H1 (cell line): ENCODE data around the gene ATXN7L3. TPM values are rescaled to one million over a fixed set of nuclear protein-coding genes. Genes with fewer than 3 reads are reported as not detected.

Experiments
- BRCA1 ChIP-seq: IDR thresholded peaks from 2 replicates; pipeline ENCODE4 v1.6.1; 2012; ENCODE audit warnings: low read depth, low read length, improper control_type of control experiment
- CBX5 ChIP-seq: fragments of 300-800, 300-1000 bp; sonication (generic); IDR thresholded peaks from 2 replicates; pipeline ENCODE4 v1.7.1; 2016; ENCODE audit warnings: antibody characterized with exemption, low read length, low read depth
- CREB1 ChIP-seq: IDR thresholded peaks from 2 replicates; pipeline ENCODE4 v1.6.1; 2012; ENCODE audit warnings: inconsistent platforms
- GABPA ChIP-seq: IDR thresholded peaks from 2 replicates; pipeline ENCODE4 v1.6.1; 2011; ENCODE audit warnings: mild to moderate bottlenecking, low read length, moderate library complexity, borderline replicate concordance; ENCODE audit not compliant: insufficient read depth
- HDAC2 ChIP-seq, 2 experiments: fragments of 300-600 bp in 1 of 2; sonication (generic) in 1 of 2; IDR thresholded peaks; 2 replicates each; pipeline ENCODE4 v1.6.1; 2011 to 2012; ENCODE audit warnings: low read depth in 2 of 2, low read length in 2 of 2, mild to moderate bottlenecking in 2 of 2, moderate library complexity in 2 of 2, borderline replicate concordance in 1 of 2, inconsistent platforms in 1 of 2
- KDM1A ChIP-seq: fragments of 200-600, 300-600 bp; sonication (generic); IDR thresholded peaks from 2 replicates; pipeline ENCODE4 v1.7.1; 2016; ENCODE audit warnings: mild to moderate bottlenecking, low read length, borderline replicate concordance
- KDM5A ChIP-seq: fragments of 200-600 bp; IDR thresholded peaks from 2 replicates; pipeline ENCODE4 v1.7.1; 2012; ENCODE audit warnings: mild to moderate bottlenecking, low read length, inconsistent platforms, mixed read lengths
- MAFK ChIP-seq: IDR thresholded peaks from 2 replicates; pipeline ENCODE4 v1.6.1; 2012; ENCODE audit warnings: low read depth, mild to moderate bottlenecking, improper control_type of control experiment, low read length
- RXRA ChIP-seq: IDR thresholded peaks from 2 replicates; pipeline ENCODE4 v1.6.1; 2011; ENCODE audit warnings: low read depth, mild to moderate bottlenecking, low read length, moderate library complexity; ENCODE audit not compliant: insufficient read depth
- SAP30 ChIP-seq: fragments of 300-600 bp; sonication (generic); IDR thresholded peaks from 2 replicates; pipeline ENCODE4 v1.7.1; 2012; ENCODE audit warnings: low read length, moderate library complexity, mild to moderate bottlenecking, inconsistent platforms; ENCODE audit not compliant: insufficient read depth, insufficient replicate concordance
- polyA plus RNA-seq, 7 experiments: library from polyadenylated mRNA; depleted of rRNA in 3 of 7; stranded (reverse) in 5 of 7; unstranded in 2 of 7; fragments of >200 nt in 5 of 7; fragments of 200-250 nt in 2 of 7; gene quantifications; 1 replicate in 5 of 7; 2 replicates in 1 of 7; 4 replicates in 1 of 7; pipeline versions ENCODE4 v1.2.1 to v1.2.3, GENCODE V29; 2011 to 2013; ENCODE audit warnings: missing spikeins in 2 of 7, mixed read lengths in 2 of 7
- total RNA-seq: library from RNA; stranded (reverse); fragmentation: NEBNext Ultra II Directional; extraction: Animal tissue kit (Norgen Biotek cat#: 25700); gene quantifications from 2 replicates; pipeline ENCODE4 v1.2.1, GENCODE V29; 2021
- TF ChIP-seq, protein P1 (sequence below): fragments of 300-600 bp; sonication (generic); IDR thresholded peaks from 2 replicates; pipeline ENCODE4 v1.7.1; 2012; ENCODE audit warnings: low read length, moderate library complexity, mild to moderate bottlenecking, inconsistent platforms; ENCODE audit not compliant: insufficient replicate concordance

The ATXN7L3 gene
- total and polyA plus RNA-seq, 2 of the 8 experiments (the other 6 are each of a cell fraction or from before 2014, with no cell fraction given): 53.7 to 103 TPM

DNA sequence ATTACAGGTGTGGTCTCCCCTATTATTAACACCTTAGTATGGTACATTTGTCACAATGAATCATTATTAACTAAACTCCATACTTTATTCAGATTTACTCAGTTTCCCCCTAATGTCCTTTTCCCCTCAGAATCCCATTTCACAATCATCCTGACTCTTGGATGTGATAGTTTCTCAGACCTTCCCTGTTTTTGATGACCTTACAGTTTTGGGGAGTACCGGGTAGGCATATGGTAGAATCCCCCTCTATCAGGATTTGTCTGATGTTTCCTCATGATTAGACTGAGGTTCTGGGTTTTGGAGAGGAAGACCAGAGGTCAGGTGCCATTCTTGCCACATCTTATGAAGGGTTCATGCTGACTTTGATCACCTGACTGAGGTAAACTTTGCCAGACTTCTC lies 35.2 kb downstream of the ATXN7L3 start (continued):
- TF ChIP-seq, protein P1, sequence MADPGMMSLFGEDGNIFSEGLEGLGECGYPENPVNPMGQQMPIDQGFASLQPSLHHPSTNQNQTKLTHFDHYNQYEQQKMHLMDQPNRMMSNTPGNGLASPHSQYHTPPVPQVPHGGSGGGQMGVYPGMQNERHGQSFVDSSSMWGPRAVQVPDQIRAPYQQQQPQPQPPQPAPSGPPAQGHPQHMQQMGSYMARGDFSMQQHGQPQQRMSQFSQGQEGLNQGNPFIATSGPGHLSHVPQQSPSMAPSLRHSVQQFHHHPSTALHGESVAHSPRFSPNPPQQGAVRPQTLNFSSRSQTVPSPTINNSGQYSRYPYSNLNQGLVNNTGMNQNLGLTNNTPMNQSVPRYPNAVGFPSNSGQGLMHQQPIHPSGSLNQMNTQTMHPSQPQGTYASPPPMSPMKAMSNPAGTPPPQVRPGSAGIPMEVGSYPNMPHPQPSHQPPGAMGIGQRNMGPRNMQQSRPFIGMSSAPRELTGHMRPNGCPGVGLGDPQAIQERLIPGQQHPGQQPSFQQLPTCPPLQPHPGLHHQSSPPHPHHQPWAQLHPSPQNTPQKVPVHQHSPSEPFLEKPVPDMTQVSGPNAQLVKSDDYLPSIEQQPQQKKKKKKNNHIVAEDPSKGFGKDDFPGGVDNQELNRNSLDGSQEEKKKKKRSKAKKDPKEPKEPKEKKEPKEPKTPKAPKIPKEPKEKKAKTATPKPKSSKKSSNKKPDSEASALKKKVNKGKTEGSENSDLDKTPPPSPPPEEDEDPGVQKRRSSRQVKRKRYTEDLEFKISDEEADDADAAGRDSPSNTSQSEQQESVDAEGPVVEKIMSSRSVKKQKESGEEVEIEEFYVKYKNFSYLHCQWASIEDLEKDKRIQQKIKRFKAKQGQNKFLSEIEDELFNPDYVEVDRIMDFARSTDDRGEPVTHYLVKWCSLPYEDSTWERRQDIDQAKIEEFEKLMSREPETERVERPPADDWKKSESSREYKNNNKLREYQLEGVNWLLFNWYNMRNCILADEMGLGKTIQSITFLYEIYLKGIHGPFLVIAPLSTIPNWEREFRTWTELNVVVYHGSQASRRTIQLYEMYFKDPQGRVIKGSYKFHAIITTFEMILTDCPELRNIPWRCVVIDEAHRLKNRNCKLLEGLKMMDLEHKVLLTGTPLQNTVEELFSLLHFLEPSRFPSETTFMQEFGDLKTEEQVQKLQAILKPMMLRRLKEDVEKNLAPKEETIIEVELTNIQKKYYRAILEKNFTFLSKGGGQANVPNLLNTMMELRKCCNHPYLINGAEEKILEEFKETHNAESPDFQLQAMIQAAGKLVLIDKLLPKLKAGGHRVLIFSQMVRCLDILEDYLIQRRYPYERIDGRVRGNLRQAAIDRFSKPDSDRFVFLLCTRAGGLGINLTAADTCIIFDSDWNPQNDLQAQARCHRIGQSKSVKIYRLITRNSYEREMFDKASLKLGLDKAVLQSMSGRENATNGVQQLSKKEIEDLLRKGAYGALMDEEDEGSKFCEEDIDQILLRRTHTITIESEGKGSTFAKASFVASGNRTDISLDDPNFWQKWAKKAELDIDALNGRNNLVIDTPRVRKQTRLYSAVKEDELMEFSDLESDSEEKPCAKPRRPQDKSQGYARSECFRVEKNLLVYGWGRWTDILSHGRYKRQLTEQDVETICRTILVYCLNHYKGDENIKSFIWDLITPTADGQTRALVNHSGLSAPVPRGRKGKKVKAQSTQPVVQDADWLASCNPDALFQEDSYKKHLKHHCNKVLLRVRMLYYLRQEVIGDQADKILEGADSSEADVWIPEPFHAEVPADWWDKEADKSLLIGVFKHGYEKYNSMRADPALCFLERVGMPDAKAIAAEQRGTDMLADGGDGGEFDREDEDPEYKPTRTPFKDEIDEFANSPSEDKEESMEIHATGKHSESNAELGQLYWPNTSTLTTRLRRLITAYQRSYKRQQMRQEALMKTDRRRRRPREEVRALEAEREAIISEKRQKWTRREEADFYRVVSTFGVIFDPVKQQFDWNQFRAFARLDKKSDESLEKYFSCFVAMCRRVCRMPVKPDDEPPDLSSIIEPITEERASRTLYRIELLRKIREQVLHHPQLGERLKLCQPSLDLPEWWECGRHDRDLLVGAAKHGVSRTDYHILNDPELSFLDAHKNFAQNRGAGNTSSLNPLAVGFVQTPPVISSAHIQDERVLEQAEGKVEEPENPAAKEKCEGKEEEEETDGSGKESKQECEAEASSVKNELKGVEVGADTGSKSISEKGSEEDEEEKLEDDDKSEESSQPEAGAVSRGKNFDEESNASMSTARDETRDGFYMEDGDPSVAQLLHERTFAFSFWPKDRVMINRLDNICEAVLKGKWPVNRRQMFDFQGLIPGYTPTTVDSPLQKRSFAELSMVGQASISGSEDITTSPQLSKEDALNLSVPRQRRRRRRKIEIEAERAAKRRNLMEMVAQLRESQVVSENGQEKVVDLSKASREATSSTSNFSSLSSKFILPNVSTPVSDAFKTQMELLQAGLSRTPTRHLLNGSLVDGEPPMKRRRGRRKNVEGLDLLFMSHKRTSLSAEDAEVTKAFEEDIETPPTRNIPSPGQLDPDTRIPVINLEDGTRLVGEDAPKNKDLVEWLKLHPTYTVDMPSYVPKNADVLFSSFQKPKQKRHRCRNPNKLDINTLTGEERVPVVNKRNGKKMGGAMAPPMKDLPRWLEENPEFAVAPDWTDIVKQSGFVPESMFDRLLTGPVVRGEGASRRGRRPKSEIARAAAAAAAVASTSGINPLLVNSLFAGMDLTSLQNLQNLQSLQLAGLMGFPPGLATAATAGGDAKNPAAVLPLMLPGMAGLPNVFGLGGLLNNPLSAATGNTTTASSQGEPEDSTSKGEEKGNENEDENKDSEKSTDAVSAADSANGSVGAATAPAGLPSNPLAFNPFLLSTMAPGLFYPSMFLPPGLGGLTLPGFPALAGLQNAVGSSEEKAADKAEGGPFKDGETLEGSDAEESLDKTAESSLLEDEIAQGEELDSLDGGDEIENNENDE: no peak
- TF ChIP-seq GABPA (no peak), CBX5 (no peak), HDAC2 (IDR thresholded peaks at IDR 0.05; ENCODE audit: borderline replicate concordance in 1 of 2, low read depth in 2 of 2, low read length in 2 of 2) (no peak), SAP30 (no peak), CREB1 (no peak), KDM5A (no peak), RXRA (no peak), KDM1A (no peak), MAFK (no peak), BRCA1 (no peak)
